B cell (primary cell): ENCODE data around the gene ANKS1A. TPM values are rescaled to one million over a fixed set of nuclear protein-coding genes. Genes with fewer than 3 reads are reported as not detected.

ENCODE experiments used
- ATAC-seq: fragments of 200-7000 bp; cut with Tn5 transposase; one replicate; pipeline ENCODE4 v1.10.0; 2021; ENCODE audit warnings: low read depth, mild to moderate bottlenecking, moderate number of reproducible peaks, moderate library complexity
- CTCF ChIA-PET: fragments of 350-600 bp; sonication (Branson Sonifier 250); formaldehyde crosslinking; loops from one replicate; lab custom pipeline; 2021; ENCODE audit warnings: antibody characterized with exemption, inconsistent platforms; lab: Charles Lee
- POLR2A ChIA-PET: fragments of 350-600 bp; sonication (Branson Sonifier 250); formaldehyde crosslinking; loops from one replicate; lab custom pipeline; 2021; ENCODE audit warnings: antibody characterized with exemption; lab: Charles Lee
- DNase-seq: peaks from one replicate; pipeline ENCODE4 v3.0.0; 2013
- H2AFZ ChIP-seq: 2 replicates; pipeline ENCODE4 v1.6.1; 2012; ENCODE audit warnings: mild to moderate bottlenecking, low read depth, low read length; ENCODE audit not compliant: insufficient read depth, poor library complexity, severe bottlenecking
- H3K27ac ChIP-seq, 2 donors: 1 replicate in 1 of 2; 2 replicates in 1 of 2; pipeline ENCODE4 v1.5.1; 2012 to 2013; ENCODE audit warnings: low read length in 2 of 2, mild to moderate bottlenecking in 2 of 2, moderate library complexity in 1 of 2
- H3K27me3 ChIP-seq, 4 experiments: fragments of 200-600 bp in 1 of 4; sonication (generic) in 1 of 4; replicated peaks in 1 of 4; 1 replicate in 2 of 4; 2 replicates in 2 of 4; pipeline versions ENCODE4 v1.6.1 to v1.7.0; 2013 to 2016; ENCODE audit warnings: low read length in 3 of 4, mild to moderate bottlenecking in 2 of 4, mixed read lengths in 1 of 4, moderate library complexity in 1 of 4; ENCODE audit not compliant: insufficient read depth in 4 of 4, control insufficient read depth in 3 of 4; ENCODE audit errors: control extremely low read depth in 1 of 4
- H3K36me3 ChIP-seq, 2 experiments: replicated peaks in 1 of 2; 1 replicate in 1 of 2; 2 replicates in 1 of 2; pipeline versions ENCODE4 v1.6.1 to v1.7.1; 2013; ENCODE audit warnings: low read length in 1 of 2; ENCODE audit not compliant: insufficient read depth in 2 of 2, control insufficient read depth in 1 of 2; ENCODE audit errors: control extremely low read depth in 1 of 2, extremely low read depth in 1 of 2
- H3K4me1 ChIP-seq, 2 donors: fragments of 200-600 bp in 1 of 2; sonication (generic) in 1 of 2; 1 replicate in 1 of 2; 2 replicates in 1 of 2; pipeline versions ENCODE4 v1.5.1 to v1.6.1; 2013 to 2017; ENCODE audit warnings: low read length in 2 of 2; ENCODE audit not compliant: control insufficient read depth in 2 of 2, insufficient read depth in 2 of 2
- H3K4me2 ChIP-seq: replicated peaks from 2 replicates; pipeline ENCODE3; 2012; ENCODE audit warnings: mild to moderate bottlenecking, low read depth, low read length; ENCODE audit not compliant: poor library complexity, severe bottlenecking
- H3K4me3 ChIP-seq, 5 experiments: fragments of 200-600 bp in 1 of 5; sonication (generic) in 1 of 5; 1 replicate in 3 of 5; 2 replicates in 2 of 5; pipeline versions ENCODE4 v1.5.1 to v1.7.0; 2011 to 2016; ENCODE audit warnings: low read length in 4 of 5, mild to moderate bottlenecking in 4 of 5, low read depth in 2 of 5, control low read depth in 1 of 5, moderate library complexity in 1 of 5; ENCODE audit not compliant: insufficient read depth in 1 of 5; ENCODE audit errors: control extremely low read depth in 1 of 5, extremely low read depth in 1 of 5
- H3K79me2 ChIP-seq: fragments of 200-600 bp; sonication (generic); one replicate; pipeline ENCODE4 v1.6.0; 2016; ENCODE audit warnings: low read length; ENCODE audit not compliant: control insufficient read depth, insufficient read depth
- H3K9ac ChIP-seq: fragments of 200-600 bp; sonication (generic); 2 replicates; pipeline ENCODE4 v1.6.1; 2017; ENCODE audit warnings: mild to moderate bottlenecking, low read length, moderate library complexity
- H3K9me3 ChIP-seq, 3 donors: one replicate each; pipeline versions ENCODE4 v1.6.1 to v1.7.1; 2013; ENCODE audit warnings: low read length in 2 of 3; ENCODE audit not compliant: control insufficient read depth in 2 of 3, insufficient read depth in 1 of 3; ENCODE audit errors: control extremely low read depth in 1 of 3
- H4K20me1 ChIP-seq: 2 replicates; pipeline ENCODE4 v1.6.0; 2012; ENCODE audit warnings: mild to moderate bottlenecking, low read length; ENCODE audit not compliant: insufficient read depth, control insufficient read depth, poor library complexity, severe bottlenecking
- H3K27ac Mint-ChIP-seq: one replicate; pipeline ENCODE4 v1.8.0; 2021; ENCODE audit warnings: mixed read lengths
- H3K27me3 Mint-ChIP-seq: one replicate; pipeline ENCODE4 v1.8.0; 2021; ENCODE audit warnings: mixed read lengths
- H3K4me1 Mint-ChIP-seq: one replicate; pipeline ENCODE4 v1.8.0; 2021; ENCODE audit warnings: mixed read lengths
- H3K4me3 Mint-ChIP-seq: one replicate; pipeline ENCODE4 v1.8.0; 2021; ENCODE audit warnings: mixed read lengths
- H3K9me3 Mint-ChIP-seq: one replicate; pipeline ENCODE4 v1.8.0; 2022; ENCODE audit warnings: mixed read lengths; ENCODE audit not compliant: insufficient read depth
- EZH2 ChIP-seq: IDR thresholded peaks from 2 replicates; pipeline ENCODE4 v1.6.1; 2012; ENCODE audit warnings: borderline replicate concordance, low read depth, mild to moderate bottlenecking, moderate library complexity, low read length; ENCODE audit not compliant: insufficient read depth, poor library complexity, severe bottlenecking
- WGBS: methylation state at CpG from one replicate; pipeline ENCODE4 v1.1.5; 2013; ENCODE audit warnings: missing lambda C conversion rate; ENCODE audit not compliant: insufficient coverage; 5-methylcytosine and 5-hydroxymethylcytosine counted together
- intact Hi-C: fragments of 100-400 bp; cut with micrococcal nuclease; formaldehyde crosslinking; loops from one replicate; pipeline ENCODE4 v1.10.0; 2022
- polyA plus RNA-seq: library from polyadenylated mRNA; depleted of rRNA; stranded (reverse); fragments of >200 nt; gene quantifications from 2 replicates; pipeline ENCODE4 v1.2.3, GENCODE V29; 2012
- total RNA-seq, 2 donors: library from RNA; stranded (reverse); fragments of 120-200 nt in 1 of 2; gene quantifications; 1 replicate in 1 of 2; 2 replicates in 1 of 2; pipeline versions ENCODE4 v1.2.3 to v1.2.4, GENCODE V29; 2013 to 2022
- TF ChIP-seq, protein P1 (sequence below): fragments of 200-600 bp; IDR thresholded peaks from one replicate; pipeline ENCODE4 v1.8.0; 2022; ENCODE audit warnings: antibody characterized with exemption, mild to moderate bottlenecking

Gene ANKS1A
- total and polyA plus RNA-seq, 2 donors (not counting 1 experiment from before 2014, with no cell fraction given), result 3.4 to 19.7 TPM

DNA sequence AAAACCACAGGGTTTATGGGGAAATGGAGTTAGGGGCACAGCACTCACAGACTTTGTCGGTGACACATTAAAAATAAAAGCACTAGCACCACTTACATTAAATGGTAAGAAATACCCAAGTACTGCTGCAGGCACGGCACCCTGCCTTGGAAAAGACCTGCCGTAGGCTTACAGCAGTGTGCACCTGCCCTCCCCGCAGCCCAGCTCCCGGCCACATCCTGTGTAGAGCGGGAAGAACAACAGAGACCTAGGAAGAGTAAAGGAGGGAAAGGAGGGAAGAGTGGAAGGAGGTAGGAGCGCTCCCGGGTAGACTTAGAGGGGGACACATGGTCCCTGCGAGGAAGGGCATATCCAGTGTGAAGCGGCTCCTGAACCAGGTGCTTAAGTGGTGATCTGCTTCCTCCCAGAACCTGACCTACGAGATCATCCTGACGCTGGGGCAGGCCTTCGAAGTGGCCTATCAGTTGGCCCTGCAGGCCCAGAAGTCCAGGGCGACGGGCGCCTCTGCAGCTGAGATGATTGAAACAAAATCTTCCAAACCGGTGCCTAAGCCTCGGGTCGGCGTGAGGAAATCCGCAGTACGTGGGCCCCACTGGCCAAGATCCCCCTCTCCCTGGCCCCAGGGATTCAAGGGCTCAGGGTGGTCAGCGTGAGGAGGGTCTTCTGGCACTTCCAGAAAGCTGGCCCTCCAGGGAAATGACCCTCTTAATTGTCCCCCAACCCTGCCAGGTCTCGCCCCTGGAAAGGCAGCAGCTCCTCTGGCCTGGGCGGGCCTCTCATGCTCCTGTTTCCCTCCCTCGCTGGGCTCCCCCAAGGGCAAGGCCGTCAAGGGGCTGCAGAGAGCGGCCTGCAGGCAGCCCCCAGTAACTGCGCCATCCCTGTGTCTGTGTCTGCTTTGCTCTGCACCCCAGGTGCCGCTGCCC is 196.6 kb downstream of the ANKS1A start:
- 95% methylated on average over 28 of the region's 30 CpGs for WGBS
- Histone ChIP-seq H3K79me2 (no peaks in the 10 kb centered on the region), H3K9me3 (no peaks in the 10 kb centered on the region), H2AFZ (no peak overlapping the region), H3K4me3 (no peak overlapping the region), H3K4me1 (no peaks in the 10 kb centered on the region), H4K20me1 (no peaks in the 10 kb centered on the region), H3K27me3 (no peaks in the 10 kb centered on the region), H3K27ac (no peak overlapping the region), H3K9ac (no peak overlapping the region), H3K4me2 (no peak overlapping the region), H3K36me3 (peaks cover 0 to 29% of the 10 kb centered on the region in 2 experiments)
- DNase-seq (no peak), ATAC-seq (no peak)
- H3K27ac Mint-ChIP-seq, result no peak overlapping the region
- no peak overlapping the region for H3K4me3 Mint-ChIP-seq
- ChIA-PET CTCF (no interaction called here), POLR2A (no interaction called here)
- intact Hi-C loops, result no loop called here
- H3K4me1 Mint-ChIP-seq, result no peaks in the 10 kb centered on the region
- TF ChIP-seq, protein P1, sequence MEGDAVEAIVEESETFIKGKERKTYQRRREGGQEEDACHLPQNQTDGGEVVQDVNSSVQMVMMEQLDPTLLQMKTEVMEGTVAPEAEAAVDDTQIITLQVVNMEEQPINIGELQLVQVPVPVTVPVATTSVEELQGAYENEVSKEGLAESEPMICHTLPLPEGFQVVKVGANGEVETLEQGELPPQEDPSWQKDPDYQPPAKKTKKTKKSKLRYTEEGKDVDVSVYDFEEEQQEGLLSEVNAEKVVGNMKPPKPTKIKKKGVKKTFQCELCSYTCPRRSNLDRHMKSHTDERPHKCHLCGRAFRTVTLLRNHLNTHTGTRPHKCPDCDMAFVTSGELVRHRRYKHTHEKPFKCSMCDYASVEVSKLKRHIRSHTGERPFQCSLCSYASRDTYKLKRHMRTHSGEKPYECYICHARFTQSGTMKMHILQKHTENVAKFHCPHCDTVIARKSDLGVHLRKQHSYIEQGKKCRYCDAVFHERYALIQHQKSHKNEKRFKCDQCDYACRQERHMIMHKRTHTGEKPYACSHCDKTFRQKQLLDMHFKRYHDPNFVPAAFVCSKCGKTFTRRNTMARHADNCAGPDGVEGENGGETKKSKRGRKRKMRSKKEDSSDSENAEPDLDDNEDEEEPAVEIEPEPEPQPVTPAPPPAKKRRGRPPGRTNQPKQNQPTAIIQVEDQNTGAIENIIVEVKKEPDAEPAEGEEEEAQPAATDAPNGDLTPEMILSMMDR, result no peak
- no peak for TF ChIP-seq EZH2
- H3K27me3 Mint-ChIP-seq, result no peaks in the 10 kb centered on the region
- no peaks in the 10 kb centered on the region for H3K9me3 Mint-ChIP-seq

DNA sequence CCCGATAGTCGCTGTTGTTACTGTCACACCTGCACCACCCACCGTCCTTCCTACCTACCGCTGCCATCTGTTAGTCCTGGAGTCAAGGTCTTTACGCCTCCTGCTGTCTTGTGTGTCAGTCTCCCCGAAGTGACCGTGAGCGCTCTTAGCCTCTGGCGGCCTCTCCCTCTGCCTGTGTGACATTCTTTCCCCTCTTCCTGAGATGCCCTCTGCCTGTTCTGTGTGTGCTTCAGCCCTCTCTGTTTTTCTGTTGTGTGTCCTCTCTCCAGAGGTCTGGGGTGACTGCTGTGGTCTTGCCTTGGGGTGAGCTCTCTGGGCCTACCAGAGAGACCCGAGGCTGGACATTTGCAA is 197.2 kb downstream of the ANKS1A start:
- Mint-ChIP-seq H3K27ac (no peak overlapping the region), H3K4me1 (no peaks in the 10 kb centered on the region), H3K4me3 (no peak overlapping the region), H3K27me3 (no peaks in the 10 kb centered on the region), H3K9me3 (no peaks in the 10 kb centered on the region)
- intact Hi-C loops, result no loop called here
- H3K79me2 ChIP-seq, result no peaks in the 10 kb centered on the region
- no peak overlapping the region for H3K27ac ChIP-seq
- no peaks in the 10 kb centered on the region for H3K4me1 ChIP-seq
- H4K20me1 ChIP-seq, result no peaks in the 10 kb centered on the region
- no peaks in the 10 kb centered on the region for H3K27me3 ChIP-seq
- DNase-seq (no peak), ATAC-seq (no peak)
- WGBS, result 93% methylated on average over 9 of the region's 10 CpGs
- ChIA-PET CTCF (no interaction called here), POLR2A (no interaction called here)
- H3K36me3 ChIP-seq, result peaks cover 0 to 27% of the 10 kb centered on the region in 2 experiments
- H3K9ac ChIP-seq, result no peak overlapping the region
- H3K4me2 ChIP-seq, result no peak overlapping the region
- no peaks in the 10 kb centered on the region for H3K9me3 ChIP-seq
- no peak overlapping the region for H2AFZ ChIP-seq
- TF ChIP-seq EZH2, result no peak
- TF ChIP-seq, protein P1, result no peak
- H3K4me3 ChIP-seq, result no peak overlapping the region
